HG03439 (cell line): Measurements from ENCODE around the gene SFRP5.

Experiments used
- ATAC-seq: cut with Tn5 transposase; IDR thresholded peaks from one replicate; pipeline ENCODE4 v1.9.1; 2021; ENCODE audit warnings: mild to moderate bottlenecking, moderate library complexity; ENCODE audit not compliant: unreplicated experiment

SFRP5 gene

DNA sequence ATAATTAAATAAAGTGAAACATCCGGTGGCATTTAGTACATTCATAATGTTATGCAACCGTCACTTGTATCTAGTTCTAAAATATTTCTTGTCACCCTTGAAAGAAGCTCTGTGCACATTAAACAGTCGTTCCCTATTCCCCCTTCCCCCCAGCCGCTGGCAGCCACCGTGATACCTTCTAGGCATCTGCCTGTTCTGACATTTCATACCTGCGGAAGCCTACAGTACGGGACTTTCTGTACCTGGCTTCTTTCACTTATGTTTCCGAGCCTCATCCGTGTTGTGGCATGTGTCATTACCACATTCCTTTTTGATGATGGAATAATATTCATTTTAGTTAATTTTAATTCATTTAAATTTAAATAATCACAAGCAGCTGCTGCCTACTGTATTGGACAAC, 13.9 kb upstream of the SFRP5 start:
- ATAC-seq, result no peak

DNA sequence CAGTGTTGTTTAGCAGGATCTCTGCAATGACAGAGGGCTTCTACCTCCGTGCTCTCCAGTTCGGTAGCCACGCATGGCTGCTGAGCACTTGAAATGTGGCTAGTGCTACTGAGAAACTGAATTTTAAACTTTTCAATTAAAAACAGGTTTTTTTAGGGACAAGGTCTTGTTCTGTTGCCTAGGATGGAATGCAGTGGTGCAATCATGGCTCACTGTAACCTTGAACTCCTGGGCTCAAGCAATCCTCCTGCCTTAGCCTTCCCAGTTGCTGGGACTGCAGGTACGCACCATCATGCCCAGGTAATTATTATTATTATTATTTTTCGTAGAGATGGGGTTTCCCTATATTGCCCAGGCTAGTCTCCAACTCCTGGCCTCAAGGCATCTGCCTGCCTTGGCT, 13.4 kb upstream of the SFRP5 start:
- ATAC-seq, result no peak

- no peak for ATAC-seq
Observed at GRCh38 chr10:97784200-97784810, 12.5 kb upstream of the SFRP5 start.

GRCh38 chr10:97782455-97783228, 10.8 kb upstream of the SFRP5 start:
- ATAC-seq, result no peak

DNA sequence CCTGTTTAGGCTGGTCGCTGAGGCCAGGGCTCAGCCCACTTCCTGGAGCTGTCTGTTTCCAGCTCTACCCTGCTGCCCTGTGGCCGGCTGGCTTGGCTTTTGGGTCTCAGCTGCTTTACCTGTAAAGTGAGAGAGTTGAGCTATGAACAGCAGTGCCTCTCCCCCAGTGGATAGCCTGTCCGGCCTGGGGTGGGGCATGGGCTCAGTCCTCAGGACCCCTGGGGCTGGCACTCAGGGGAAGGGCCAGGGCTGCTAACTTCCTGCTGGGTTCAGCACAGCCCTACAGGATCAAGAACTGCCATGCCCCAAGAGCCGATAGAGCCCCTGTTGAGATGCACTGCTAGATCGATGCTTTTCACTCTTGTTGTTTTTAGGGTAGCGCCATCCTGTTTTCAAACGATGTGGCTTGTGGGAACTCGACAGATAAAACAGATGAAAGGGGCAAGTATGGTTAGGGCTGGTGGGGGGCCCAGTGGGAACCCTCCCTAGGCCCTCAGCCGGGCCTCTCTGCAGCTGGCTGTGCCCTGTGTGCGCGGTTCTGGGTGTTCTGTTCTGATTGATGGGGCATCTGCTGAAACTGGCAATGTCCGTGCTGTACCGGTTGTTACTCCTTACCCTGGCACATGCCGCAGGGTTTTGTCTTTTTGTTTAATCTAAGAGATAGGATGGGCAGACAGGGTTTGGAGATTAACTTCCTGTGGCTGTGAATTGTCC, 10.0 kb upstream of the SFRP5 start:
- ATAC-seq, result no peak

- ATAC-seq, result no peak
Observed at GRCh38 chr10:97780841-97781617, 9.2 kb upstream of the SFRP5 start.

GRCh38 chr10:97779975-97780374, 8.2 kb upstream of the SFRP5 start:
- no peak for ATAC-seq

DNA sequence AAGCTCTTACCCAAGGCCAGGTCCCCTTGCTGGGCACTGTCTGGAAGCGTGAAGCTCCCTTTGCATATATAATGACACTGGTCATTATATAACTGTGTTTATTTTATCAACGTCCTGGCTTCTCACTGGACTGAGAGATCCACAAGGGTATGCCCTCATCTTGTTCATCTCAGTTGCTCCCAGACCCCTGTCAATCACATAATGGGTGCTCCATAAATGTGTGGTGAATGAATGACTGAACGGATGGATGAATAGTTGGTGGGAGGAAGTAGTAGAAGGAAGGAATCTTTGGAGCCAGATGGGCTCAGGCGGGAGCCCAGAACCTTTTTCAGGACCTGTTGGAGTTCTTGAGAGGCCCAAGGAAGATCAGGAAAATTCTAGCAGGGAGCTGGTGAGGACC, 7.7 kb upstream of the SFRP5 start:
- no peak for ATAC-seq

DNA sequence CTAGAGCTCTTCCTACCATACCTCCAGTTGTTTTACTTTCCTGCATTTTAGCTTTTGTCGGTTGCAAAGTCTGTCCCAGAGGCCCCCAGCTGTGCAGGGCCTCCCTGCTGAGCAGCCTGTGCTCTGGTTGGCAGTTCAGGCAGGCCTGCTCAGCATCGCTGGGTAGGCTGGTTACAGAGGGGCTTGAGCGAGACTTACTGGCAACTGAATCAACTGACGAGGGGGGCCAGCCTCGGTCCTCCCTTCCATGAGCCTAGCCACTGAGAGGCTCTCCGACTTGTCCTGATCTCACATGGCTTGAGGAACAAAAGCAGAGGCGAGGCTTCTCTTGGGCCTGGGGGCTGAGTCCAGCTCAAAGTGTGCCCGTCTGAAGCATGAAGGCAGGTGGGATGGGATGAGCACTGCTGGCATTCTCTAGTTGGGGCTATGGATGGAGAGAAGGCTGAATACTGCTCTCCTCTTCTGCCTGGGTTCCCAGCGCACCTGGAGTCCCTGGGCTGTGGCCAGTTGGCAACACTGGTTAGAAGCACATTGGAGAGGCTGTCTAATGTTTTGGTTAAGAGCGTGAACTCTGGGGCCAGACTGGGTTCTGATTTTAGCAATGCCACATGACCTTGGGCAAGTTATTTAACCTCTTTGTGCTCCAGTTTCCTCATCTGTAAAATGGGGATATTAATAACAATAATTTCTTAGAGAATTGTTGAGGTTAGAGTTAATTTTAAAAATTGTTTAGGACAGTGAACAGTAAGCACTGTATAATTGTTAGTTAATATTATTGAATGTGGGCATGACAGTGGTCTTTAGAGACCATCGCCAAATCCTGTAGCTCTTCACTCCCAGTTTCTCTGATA, 6.9 kb upstream of the SFRP5 start:
- ATAC-seq, result no peak

GRCh38 chr10:97777143-97777542, 5.3 kb upstream of the SFRP5 start:
- ATAC-seq, result no peak

GRCh38 chr10:97774811-97775294, 3.1 kb upstream of the SFRP5 start:
- no peak for ATAC-seq

DNA sequence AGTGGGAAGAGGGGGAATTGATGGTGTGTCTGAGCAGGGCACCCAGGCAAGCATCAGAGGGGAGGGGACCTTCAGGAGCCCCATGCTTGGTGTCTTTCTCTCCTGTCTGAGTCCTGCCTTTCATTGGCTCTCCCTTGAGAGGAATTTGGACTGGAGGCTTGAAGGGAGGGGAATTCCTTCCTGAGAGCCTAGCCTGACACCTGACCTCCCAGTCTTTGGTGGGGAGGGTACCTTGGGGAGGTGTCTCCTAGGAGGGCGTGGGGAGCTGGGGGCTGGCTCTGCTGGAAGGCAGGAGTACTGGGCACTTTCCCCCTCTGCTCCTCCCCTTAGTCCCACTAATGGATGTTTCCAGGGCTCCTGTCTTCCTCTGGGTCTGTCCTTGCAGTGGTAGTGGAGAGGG, 1.3 kb upstream of the SFRP5 start:
- no peak for ATAC-seq

DNA sequence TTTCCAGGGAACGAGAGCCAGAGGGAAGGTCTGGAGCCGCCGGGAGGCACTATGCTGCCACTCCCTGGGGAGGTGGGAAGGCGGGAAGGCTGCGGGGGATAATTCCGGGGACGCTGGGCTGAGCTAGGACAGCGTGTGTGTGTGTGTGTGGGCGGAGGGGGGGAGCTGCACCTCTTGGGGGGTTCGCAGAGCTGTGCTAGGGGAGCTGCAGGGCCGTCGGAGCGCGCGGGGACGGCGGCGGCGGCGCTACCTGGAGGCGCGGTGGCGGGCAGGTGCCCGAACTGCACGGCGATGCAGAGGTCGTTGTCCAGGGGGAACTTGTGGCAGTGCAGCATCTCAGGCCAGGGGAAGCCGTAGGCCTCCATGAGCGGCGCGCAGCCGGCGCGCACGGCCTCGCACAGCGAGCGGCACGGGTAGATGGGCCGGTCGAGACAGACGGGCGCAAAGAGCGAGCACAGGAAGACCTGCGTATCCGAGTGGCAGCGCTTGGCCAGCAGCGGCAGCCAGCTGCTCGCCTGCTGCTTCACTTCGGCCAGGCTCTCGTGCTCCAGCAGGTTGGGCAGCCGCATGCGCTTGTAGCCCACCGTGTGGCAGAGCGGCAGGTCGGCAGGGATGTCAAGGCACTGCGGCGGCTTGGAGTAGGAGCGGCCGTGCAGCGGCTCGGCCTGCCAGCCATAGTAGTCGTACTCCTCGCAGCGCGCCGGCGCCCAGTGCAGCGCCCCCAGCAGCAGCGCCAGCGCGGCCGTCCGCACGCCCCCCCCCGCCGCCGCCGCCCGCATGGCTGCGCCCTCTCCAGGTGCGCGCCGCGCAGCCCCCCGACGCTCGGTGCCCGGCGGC, 526 bp downstream of the SFRP5 start:
- no peak for ATAC-seq

DNA sequence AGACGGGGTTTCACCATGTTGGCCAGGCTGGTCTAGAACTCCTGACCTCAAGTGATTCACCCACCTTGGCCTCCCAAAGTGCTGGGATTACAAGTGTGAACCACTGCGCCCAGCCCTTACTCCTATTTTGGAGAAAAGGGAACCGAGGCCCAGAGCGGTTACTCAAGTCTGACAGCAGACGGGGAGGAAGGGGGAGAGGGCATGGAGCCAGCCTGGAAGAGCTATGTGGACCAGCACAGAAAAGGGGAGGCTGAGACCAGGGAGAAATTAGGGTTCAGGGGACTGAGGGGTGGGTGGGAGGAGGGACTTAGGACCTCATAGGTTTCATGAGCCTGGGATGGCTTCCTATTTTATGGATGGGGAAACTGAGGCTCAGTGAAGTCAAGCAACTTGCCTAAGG, 1.5 kb downstream of the SFRP5 start:
- ATAC-seq, result no peak

GRCh38 chr10:97768322-97769315, 3.2 kb downstream of the SFRP5 start:
- no peak for ATAC-seq

- no peak for ATAC-seq
Observed at GRCh38 chr10:97766996-97767924, 4.5 kb downstream of the SFRP5 start.
